22Rv1 (cell line): ENCODE measurements around the gene CHL1.
A peak's percentile ranks its signal among the peaks of the same experiment; 100 is the strongest.

Experiments used
- H3K27ac ChIP-seq: fragments of 450-650 bp; 2 replicates; pipeline ENCODE4 v1.5.1; 2017
- ZFX ChIP-seq: fragments of 450-650 bp; IDR thresholded peaks from 2 replicates; pipeline ENCODE4 v1.6.1; 2017; ENCODE audit warnings: antibody characterized with exemption, borderline replicate concordance
- TF ChIP-seq, protein P1 (sequence below): fragments of 450-650 bp; IDR thresholded peaks from 2 replicates; pipeline ENCODE4 v1.5.1; 2017; ENCODE audit warnings: mild to moderate bottlenecking

CHL1 gene

GRCh38 chr3:403826-404225 is 207.3 kb downstream of the CHL1 start:
- H3K27ac ChIP-seq, result no peak overlapping the region

DNA sequence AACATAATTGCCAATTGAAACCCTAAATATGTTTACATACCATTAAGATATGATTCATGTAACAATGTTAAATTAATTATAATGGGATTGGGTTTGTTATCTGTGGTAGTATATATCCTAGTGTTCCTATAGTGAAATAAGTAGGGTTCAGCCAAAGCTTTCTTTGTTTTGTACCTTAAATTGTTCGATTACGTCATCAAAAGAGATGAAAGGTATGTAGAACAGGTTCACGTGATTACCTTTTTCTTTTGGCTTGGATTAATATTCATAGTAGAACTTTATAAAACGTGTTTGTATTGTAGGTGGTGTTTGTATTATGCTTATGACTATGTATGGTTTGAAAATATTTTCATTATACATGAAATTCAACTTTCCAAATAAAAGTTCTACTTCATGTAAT is 212.4 kb downstream of the CHL1 start:
- H3K27ac ChIP-seq, result no peak overlapping the region
- no peak for TF ChIP-seq ZFX
- TF ChIP-seq, protein P1, sequence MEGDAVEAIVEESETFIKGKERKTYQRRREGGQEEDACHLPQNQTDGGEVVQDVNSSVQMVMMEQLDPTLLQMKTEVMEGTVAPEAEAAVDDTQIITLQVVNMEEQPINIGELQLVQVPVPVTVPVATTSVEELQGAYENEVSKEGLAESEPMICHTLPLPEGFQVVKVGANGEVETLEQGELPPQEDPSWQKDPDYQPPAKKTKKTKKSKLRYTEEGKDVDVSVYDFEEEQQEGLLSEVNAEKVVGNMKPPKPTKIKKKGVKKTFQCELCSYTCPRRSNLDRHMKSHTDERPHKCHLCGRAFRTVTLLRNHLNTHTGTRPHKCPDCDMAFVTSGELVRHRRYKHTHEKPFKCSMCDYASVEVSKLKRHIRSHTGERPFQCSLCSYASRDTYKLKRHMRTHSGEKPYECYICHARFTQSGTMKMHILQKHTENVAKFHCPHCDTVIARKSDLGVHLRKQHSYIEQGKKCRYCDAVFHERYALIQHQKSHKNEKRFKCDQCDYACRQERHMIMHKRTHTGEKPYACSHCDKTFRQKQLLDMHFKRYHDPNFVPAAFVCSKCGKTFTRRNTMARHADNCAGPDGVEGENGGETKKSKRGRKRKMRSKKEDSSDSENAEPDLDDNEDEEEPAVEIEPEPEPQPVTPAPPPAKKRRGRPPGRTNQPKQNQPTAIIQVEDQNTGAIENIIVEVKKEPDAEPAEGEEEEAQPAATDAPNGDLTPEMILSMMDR, result no peak

More at GRCh38 chr3:403826-404225, 207.3 kb downstream of the CHL1 start:
- TF ChIP-seq ZFX, result no peak
- TF ChIP-seq, protein P1, result no peak

- no peak overlapping the region for H3K27ac ChIP-seq
- TF ChIP-seq, protein P1, result no peak
- TF ChIP-seq ZFX, result no peak
Measured at GRCh38 chr3:411226-411625, 214.7 kb downstream of the CHL1 start.

DNA sequence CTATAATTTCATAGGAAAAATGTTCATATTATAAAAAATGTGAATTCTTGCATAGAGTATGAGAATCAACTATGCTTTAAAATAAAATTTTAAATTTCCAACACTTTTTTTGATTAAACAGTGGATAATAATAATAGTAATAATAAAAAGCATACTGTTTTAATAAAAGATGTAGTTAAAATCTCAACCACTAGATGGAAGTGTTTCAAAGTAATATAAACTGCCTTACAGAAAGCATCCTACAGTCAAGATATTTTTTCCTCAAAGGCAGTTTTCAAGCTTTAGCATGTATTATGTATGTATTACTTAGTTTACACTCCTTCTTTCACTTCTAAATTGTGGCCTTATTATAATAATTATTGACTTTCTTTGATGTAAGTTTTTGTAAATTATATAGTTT is 217.5 kb downstream of the CHL1 start:
- H3K27ac ChIP-seq, result no peak overlapping the region
- TF ChIP-seq, protein P1, result peak; percentile 71
- no peak for TF ChIP-seq ZFX

DNA sequence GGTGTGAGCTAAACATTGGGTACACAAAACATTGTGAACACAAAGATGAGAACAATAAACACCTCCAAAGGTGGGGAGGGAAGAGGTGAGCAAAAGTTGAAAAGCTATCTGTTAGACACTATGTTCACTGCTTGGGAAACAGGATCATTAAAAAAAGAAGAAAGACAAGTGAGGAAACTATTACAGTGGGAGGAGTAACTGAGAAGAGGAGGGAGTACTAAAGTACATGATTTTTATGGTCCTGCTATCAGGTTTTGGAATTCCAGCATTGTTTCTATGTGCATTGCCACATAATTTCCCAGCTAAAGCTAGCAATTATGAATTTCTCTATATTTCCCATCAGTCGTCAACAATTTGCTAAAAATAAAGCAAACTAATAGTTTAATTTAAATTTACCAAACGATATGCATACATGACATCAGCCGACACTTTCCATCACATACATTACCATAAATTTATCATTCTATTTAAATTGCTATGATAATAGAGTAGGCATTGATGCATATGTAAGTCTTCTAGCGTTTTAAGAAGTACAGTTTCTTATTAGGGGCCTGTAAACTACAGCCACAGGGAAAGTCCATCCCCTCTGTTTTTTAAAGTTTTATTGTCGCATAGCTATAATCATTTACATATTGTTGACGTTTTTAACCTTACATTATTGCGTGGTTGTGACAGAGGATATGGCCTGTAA is 221.8 kb downstream of the CHL1 start:
- H3K27ac ChIP-seq, result no peak overlapping the region
- TF ChIP-seq, protein P1, result no peak

GRCh38 chr3:420584-420983 is 224.0 kb downstream of the CHL1 start:
- no peak overlapping the region for H3K27ac ChIP-seq
- TF ChIP-seq ZFX, result no peak
- TF ChIP-seq, protein P1, result no peak

DNA sequence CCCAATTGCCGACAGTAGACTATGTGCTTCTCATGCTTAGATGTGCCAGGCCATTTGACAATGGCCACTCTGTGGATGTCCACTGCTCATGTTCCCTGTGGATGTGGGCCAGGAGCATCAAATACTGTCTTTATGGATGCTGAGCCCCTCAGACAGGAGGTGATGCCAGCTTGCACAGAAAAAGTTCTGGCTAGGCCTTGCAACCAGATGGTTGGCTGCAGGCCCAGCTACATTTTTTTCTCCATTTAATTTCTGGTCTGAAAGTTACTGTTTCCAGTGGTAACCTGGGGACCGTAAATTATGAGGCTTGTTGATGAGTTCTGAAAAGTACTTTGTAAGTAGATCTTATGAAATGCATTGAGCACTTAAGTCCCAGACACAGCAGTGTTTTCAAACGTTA is 228.5 kb downstream of the CHL1 start:
- TF ChIP-seq, protein P1, result no peak
- TF ChIP-seq ZFX, result no peak
- no peak overlapping the region for H3K27ac ChIP-seq
